ENCODE data around the gene S100B.

S100B gene

GRCh38 chr21:46616656-46617055 lies 11.8 kb upstream of the S100B start:
- H3K9me3 ChIP-seq (ENCODE audit: control insufficient read depth, insufficient read depth, low read length) = no peaks in the 10 kb centered on the region
- H3K27ac ChIP-seq (ENCODE audit: low read depth, low read length) = no peak overlapping the region
- H3K4me3 ChIP-seq (ENCODE audit: low read depth, low read length) = no peak overlapping the region
- no peaks in the 10 kb centered on the region for H3K27me3 ChIP-seq (ENCODE audit: control insufficient read depth, insufficient read depth, low read length)
- no peaks in the 10 kb centered on the region for H3K36me3 ChIP-seq (ENCODE audit: control insufficient read depth, insufficient read depth, low read length)
- H3K9ac ChIP-seq (ENCODE audit: low read depth, low read length) = no peak overlapping the region
- no peaks in the 10 kb centered on the region for H3K4me1 ChIP-seq (ENCODE audit: control insufficient read depth, insufficient read depth, low read length)

GRCh38 chr21:46616050-46616449 lies 11.2 kb upstream of the S100B start:
- no peaks in the 10 kb centered on the region for H3K4me1 ChIP-seq (ENCODE audit: control insufficient read depth, insufficient read depth, low read length)
- no peak overlapping the region for H3K9ac ChIP-seq (ENCODE audit: low read depth, low read length)
- H3K9me3 ChIP-seq (ENCODE audit: control insufficient read depth, insufficient read depth, low read length) = no peaks in the 10 kb centered on the region
- H3K27me3 ChIP-seq (ENCODE audit: control insufficient read depth, insufficient read depth, low read length) = no peaks in the 10 kb centered on the region
- H3K36me3 ChIP-seq (ENCODE audit: control insufficient read depth, insufficient read depth, low read length) = no peaks in the 10 kb centered on the region
- H3K4me3 ChIP-seq (ENCODE audit: low read depth, low read length) = no peak overlapping the region
- no peak overlapping the region for H3K27ac ChIP-seq (ENCODE audit: low read depth, low read length)

- H3K36me3 ChIP-seq (ENCODE audit: control insufficient read depth, insufficient read depth, low read length) = no peaks in the 10 kb centered on the region
- H3K4me3 ChIP-seq (ENCODE audit: low read depth, low read length) = no peak overlapping the region
- no peak overlapping the region for H3K9ac ChIP-seq (ENCODE audit: low read depth, low read length)
These were observed 8.5 kb upstream of the S100B start for GRCh38 chr21:46613391-46613790.

GRCh38 chr21:46610018-46610701 lies 5.3 kb upstream of the S100B start:
- no peak overlapping the region for H3K9ac ChIP-seq (ENCODE audit: low read depth, low read length)
- H3K36me3 ChIP-seq (ENCODE audit: control insufficient read depth, insufficient read depth, low read length) = no peaks in the 10 kb centered on the region
- no peak overlapping the region for H3K4me3 ChIP-seq (ENCODE audit: low read depth, low read length)
- H3K27me3 ChIP-seq (ENCODE audit: control insufficient read depth, insufficient read depth, low read length) = no peaks in the 10 kb centered on the region
- peaks cover 3% of the 10 kb centered on the region for H3K4me1 ChIP-seq (ENCODE audit: control insufficient read depth, insufficient read depth, low read length)
- H3K9me3 ChIP-seq (ENCODE audit: control insufficient read depth, insufficient read depth, low read length) = peaks cover 4% of the 10 kb centered on the region; the same call in 1 of the 2 replicates
- H3K27ac ChIP-seq (ENCODE audit: low read depth, low read length) = no peak overlapping the region

More at GRCh38 chr21:46613391-46613790, 8.5 kb upstream of the S100B start:
- Histone ChIP-seq H3K27ac (ENCODE audit: low read depth, low read length) (no peak overlapping the region), H3K9me3 (ENCODE audit: control insufficient read depth, insufficient read depth, low read length) (peaks cover 4% of the 10 kb centered on the region; the same call in 1 of the 2 replicates), H3K4me1 (ENCODE audit: control insufficient read depth, insufficient read depth, low read length) (no peaks in the 10 kb centered on the region), H3K27me3 (ENCODE audit: control insufficient read depth, insufficient read depth, low read length) (no peaks in the 10 kb centered on the region)

GRCh38 chr21:46608672-46609111 lies 3.8 kb upstream of the S100B start:
- no peak overlapping the region for H3K9ac ChIP-seq (ENCODE audit: low read depth, low read length)
- H3K9me3 ChIP-seq (ENCODE audit: control insufficient read depth, insufficient read depth, low read length) = peaks cover 4% of the 10 kb centered on the region; the same call in 1 of the 2 replicates
- H3K36me3 ChIP-seq (ENCODE audit: control insufficient read depth, insufficient read depth, low read length) = no peaks in the 10 kb centered on the region
- no peak overlapping the region for H3K27ac ChIP-seq (ENCODE audit: low read depth, low read length)
- H3K27me3 ChIP-seq (ENCODE audit: control insufficient read depth, insufficient read depth, low read length) = no peaks in the 10 kb centered on the region
- peaks cover 17% of the 10 kb centered on the region for H3K4me1 ChIP-seq (ENCODE audit: control insufficient read depth, insufficient read depth, low read length)
- no peak overlapping the region for H3K4me3 ChIP-seq (ENCODE audit: low read depth, low read length)

GRCh38 chr21:46607636-46608035 lies 2.8 kb upstream of the S100B start:
- Histone ChIP-seq H3K27ac (ENCODE audit: low read depth, low read length) (no peak overlapping the region), H3K4me1 (ENCODE audit: control insufficient read depth, insufficient read depth, low read length) (peaks cover 26% of the 10 kb centered on the region), H3K4me3 (ENCODE audit: low read depth, low read length) (no peak overlapping the region), H3K9ac (ENCODE audit: low read depth, low read length) (no peak overlapping the region), H3K27me3 (ENCODE audit: control insufficient read depth, insufficient read depth, low read length) (no peaks in the 10 kb centered on the region), H3K36me3 (ENCODE audit: control insufficient read depth, insufficient read depth, low read length) (no peaks in the 10 kb centered on the region), H3K9me3 (ENCODE audit: control insufficient read depth, insufficient read depth, low read length) (peaks cover 4% of the 10 kb centered on the region; the same call in 1 of the 2 replicates)

- Histone ChIP-seq H3K9me3 (ENCODE audit: control insufficient read depth, insufficient read depth, low read length) (peaks cover 4% of the 10 kb centered on the region; the same call in 1 of the 2 replicates), H3K4me1 (ENCODE audit: control insufficient read depth, insufficient read depth, low read length) (peaks cover 30% of the 10 kb centered on the region), H3K36me3 (ENCODE audit: control insufficient read depth, insufficient read depth, low read length) (no peaks in the 10 kb centered on the region), H3K27me3 (ENCODE audit: control insufficient read depth, insufficient read depth, low read length) (no peaks in the 10 kb centered on the region), H3K9ac (ENCODE audit: low read depth, low read length) (no peak overlapping the region), H3K4me3 (ENCODE audit: low read depth, low read length) (no peak overlapping the region), H3K27ac (ENCODE audit: low read depth, low read length) (no peak overlapping the region)
These were observed 1.5 kb upstream of the S100B start for GRCh38 chr21:46606427-46606813.

- no peaks in the 10 kb centered on the region for H3K27me3 ChIP-seq (ENCODE audit: control insufficient read depth, insufficient read depth, low read length)
- H3K4me3 ChIP-seq (ENCODE audit: low read depth, low read length) = no peak overlapping the region
- H3K36me3 ChIP-seq (ENCODE audit: control insufficient read depth, insufficient read depth, low read length) = no peaks in the 10 kb centered on the region
- H3K27ac ChIP-seq (ENCODE audit: low read depth, low read length) = no peak overlapping the region
- H3K9me3 ChIP-seq (ENCODE audit: control insufficient read depth, insufficient read depth, low read length) = peaks cover 4% of the 10 kb centered on the region; the same call in 1 of the 2 replicates
- peaks cover 30% of the 10 kb centered on the region for H3K4me1 ChIP-seq (ENCODE audit: control insufficient read depth, insufficient read depth, low read length)
- no peak overlapping the region for H3K9ac ChIP-seq (ENCODE audit: low read depth, low read length)
These were observed 1.0 kb upstream of the S100B start for GRCh38 chr21:46605767-46606426.

- H3K4me3 ChIP-seq (ENCODE audit: low read depth, low read length) = no peak overlapping the region
- H3K27me3 ChIP-seq (ENCODE audit: control insufficient read depth, insufficient read depth, low read length) = no peaks in the 10 kb centered on the region
- H3K9me3 ChIP-seq (ENCODE audit: control insufficient read depth, insufficient read depth, low read length) = no peaks in the 10 kb centered on the region
- no peaks in the 10 kb centered on the region for H3K36me3 ChIP-seq (ENCODE audit: control insufficient read depth, insufficient read depth, low read length)
- H3K27ac ChIP-seq (ENCODE audit: low read depth, low read length) = no peak overlapping the region
- H3K4me1 ChIP-seq (ENCODE audit: control insufficient read depth, insufficient read depth, low read length) = peaks cover 30% of the 10 kb centered on the region
- no peak overlapping the region for H3K9ac ChIP-seq (ENCODE audit: low read depth, low read length)
These were observed 430 bp downstream of the S100B start for GRCh38 chr21:46604329-46604974.

GRCh38 chr21:46603228-46603627 lies 1.7 kb downstream of the S100B start:
- no peaks in the 10 kb centered on the region for H3K36me3 ChIP-seq (ENCODE audit: control insufficient read depth, insufficient read depth, low read length)
- no peak overlapping the region; the same call in 1 of the 2 replicates for H3K4me3 ChIP-seq (ENCODE audit: low read depth, low read length)
- H3K9me3 ChIP-seq (ENCODE audit: control insufficient read depth, insufficient read depth, low read length) = no peaks in the 10 kb centered on the region
- peaks cover 30% of the 10 kb centered on the region for H3K4me1 ChIP-seq (ENCODE audit: control insufficient read depth, insufficient read depth, low read length)
- no peak overlapping the region for H3K9ac ChIP-seq (ENCODE audit: low read depth, low read length)
- no peaks in the 10 kb centered on the region for H3K27me3 ChIP-seq (ENCODE audit: control insufficient read depth, insufficient read depth, low read length)
- H3K27ac ChIP-seq (ENCODE audit: low read depth, low read length) = no peak overlapping the region

GRCh38 chr21:46600978-46601377 lies 3.9 kb downstream of the S100B start:
- H3K4me3 ChIP-seq (ENCODE audit: low read depth, low read length) = no peak overlapping the region
- H3K9me3 ChIP-seq (ENCODE audit: control insufficient read depth, insufficient read depth, low read length) = no peaks in the 10 kb centered on the region
- H3K4me1 ChIP-seq (ENCODE audit: control insufficient read depth, insufficient read depth, low read length) = peaks cover 30% of the 10 kb centered on the region
- no peaks in the 10 kb centered on the region for H3K36me3 ChIP-seq (ENCODE audit: control insufficient read depth, insufficient read depth, low read length)
- H3K9ac ChIP-seq (ENCODE audit: low read depth, low read length) = no peak overlapping the region
- H3K27me3 ChIP-seq (ENCODE audit: control insufficient read depth, insufficient read depth, low read length) = no peaks in the 10 kb centered on the region
- no peak overlapping the region for H3K27ac ChIP-seq (ENCODE audit: low read depth, low read length)

All from HUES48 (cell line).